NOMO-1 (cell line): ENCODE measurements around the gene CBX5.
"Not testable (repeated sequence)": the region's sequence is repeated elsewhere in the genome, so short reads cannot be mapped to it uniquely, and the experiment has no call there.

Experiments used
- DNase-seq, 2 experiments: peaks; one replicate each; lab custom pipeline; 2025; ENCODE audit not compliant: unreplicated experiment in 2 of 2; lab: John Stamatoyannopoulos, UW

The CBX5 gene

GRCh38 chr12:54272214-54272613 is 7.7 kb downstream of the CBX5 start:
- no peak for DNase-seq

GRCh38 chr12:54270345-54270744 is 9.6 kb downstream of the CBX5 start:
- DNase-seq = no peak

- DNase-seq = no peak
Measured at GRCh38 chr12:54266852-54267251, 13.1 kb downstream of the CBX5 start.

- no peak for DNase-seq
Measured at GRCh38 chr12:54265364-54265812, 14.5 kb downstream of the CBX5 start.

GRCh38 chr12:54262403-54262925 is 17.5 kb downstream of the CBX5 start:
- peak in 1 of 2 experiments; percentile 29 for DNase-seq

GRCh38 chr12:54261815-54262402 is 18.0 kb downstream of the CBX5 start:
- peak; percentile 46 to 64 for DNase-seq

- no peak for DNase-seq
Measured at GRCh38 chr12:54259194-54260011, 20.5 kb downstream of the CBX5 start.

GRCh38 chr12:54258201-54258681 is 21.7 kb downstream of the CBX5 start:
- no peak for DNase-seq

GRCh38 chr12:54257332-54257731 is 22.6 kb downstream of the CBX5 start:
- DNase-seq = no peak

- no peak for DNase-seq
Measured at GRCh38 chr12:54253240-54253639, 26.7 kb downstream of the CBX5 start.

- peak in 1 of 2 experiments; percentile 49 for DNase-seq
Measured at GRCh38 chr12:54251667-54252284, 28.1 kb downstream of the CBX5 start.

GRCh38 chr12:54249489-54249888 is 30.4 kb downstream of the CBX5 start:
- DNase-seq = no peak

GRCh38 chr12:54246011-54246641 is 33.8 kb downstream of the CBX5 start:
- DNase-seq = no peak

GRCh38 chr12:54240971-54241588 is 38.8 kb downstream of the CBX5 start:
- DNase-seq = no peak

GRCh38 chr12:54240129-54240528 is 39.8 kb downstream of the CBX5 start:
- no peak for DNase-seq

GRCh38 chr12:54239620-54240019 is 40.3 kb downstream of the CBX5 start:
- no peak for DNase-seq

- no peak for DNase-seq
Measured at GRCh38 chr12:54238531-54238930, 41.4 kb downstream of the CBX5 start.

GRCh38 chr12:54232790-54233189 is 47.1 kb downstream of the CBX5 start:
- no peak for DNase-seq

GRCh38 chr12:54231269-54231668 is 48.7 kb downstream of the CBX5 start:
- not testable (repeated sequence) for DNase-seq

GRCh38 chr12:54230555-54230954 is 49.4 kb downstream of the CBX5 start:
- no peak for DNase-seq
